KOPT-K1 (cell line): Measurements from ENCODE around the gene AHNAK.

Experiments
- H3K27ac ChIP-seq: fragments of 200-600 bp; sonication (generic); 2 replicates; pipeline ENCODE4 v1.5.1; 2016; ENCODE audit warnings: antibody characterized with exemption, mild to moderate bottlenecking, low read depth, low read length; ENCODE audit not compliant: poor library complexity, severe bottlenecking
- H3K36me3 ChIP-seq: fragments of 200-600 bp; sonication (generic); 2 replicates; pipeline ENCODE4 v1.5.1; 2017; ENCODE audit warnings: antibody characterized with exemption, mild to moderate bottlenecking, low read length, moderate library complexity; ENCODE audit not compliant: insufficient read depth
- H3K9me3 ChIP-seq: fragments of 200-600 bp; sonication (generic); 2 replicates; pipeline ENCODE4 v1.5.1; 2017; ENCODE audit warnings: antibody characterized with exemption, low read length, mild to moderate bottlenecking; ENCODE audit not compliant: insufficient read depth, poor library complexity, severe bottlenecking

The AHNAK gene

DNA sequence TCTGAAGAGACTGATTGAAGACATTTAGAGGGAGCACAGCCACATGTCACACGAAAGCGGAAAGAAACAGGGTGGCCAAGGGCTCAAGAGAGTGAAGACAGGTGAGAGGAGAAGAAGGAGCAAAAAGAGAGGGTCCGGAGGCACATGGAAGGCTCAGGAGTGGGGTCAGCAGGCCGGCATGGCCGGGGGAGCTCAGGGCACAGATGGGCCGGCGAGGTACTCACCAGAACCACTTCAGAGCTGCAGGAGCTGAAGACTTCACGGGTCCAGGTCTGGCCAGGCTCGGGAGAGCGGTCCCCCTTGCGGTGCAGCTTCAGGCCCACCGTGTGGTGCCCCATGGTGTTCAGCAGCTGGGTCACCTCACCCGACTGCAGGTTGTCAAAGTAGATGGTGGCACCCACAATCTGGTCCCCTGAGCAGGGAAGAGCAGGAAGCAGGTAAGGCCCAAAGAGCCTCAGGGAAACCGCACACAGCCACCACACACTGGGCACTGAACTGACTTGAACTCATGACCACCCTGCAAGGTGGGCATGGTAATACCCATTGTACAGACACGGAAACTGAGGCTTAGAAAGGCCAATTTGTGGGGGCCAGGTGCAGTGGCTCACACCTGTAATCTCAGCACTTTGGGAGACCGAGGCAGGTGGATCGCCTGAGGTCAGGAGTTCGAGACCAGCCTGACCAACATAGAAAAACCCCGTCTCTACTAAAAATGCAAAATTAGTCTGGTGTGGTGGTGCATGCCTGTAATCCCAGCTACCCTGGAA is 11.6 kb downstream of the AHNAK start:
- Histone ChIP-seq H3K27ac (no peak overlapping the region), H3K9me3 (no peaks in the 10 kb centered on the region), H3K36me3 (no peaks in the 10 kb centered on the region)

DNA sequence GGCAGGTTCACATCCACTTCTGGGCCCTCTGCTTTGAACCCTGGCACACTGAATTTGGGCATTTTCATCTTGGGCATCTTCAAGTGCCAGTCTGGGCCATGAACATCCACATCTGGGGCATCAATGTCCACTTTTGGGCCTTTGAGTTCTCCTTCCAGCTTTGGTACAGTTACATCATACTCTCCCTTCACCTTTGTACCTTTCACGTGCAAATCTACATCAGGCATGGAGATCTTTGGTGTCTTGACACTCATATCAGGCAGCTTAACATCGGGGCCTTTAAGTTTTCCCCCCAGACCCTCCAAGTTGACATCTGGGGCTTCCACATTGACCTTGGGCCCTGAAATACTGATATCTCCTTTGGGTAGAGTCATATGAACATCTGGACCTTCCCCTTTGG is 14.5 kb downstream of the AHNAK start:
- Histone ChIP-seq H3K27ac (no peak overlapping the region), H3K36me3 (no peaks in the 10 kb centered on the region), H3K9me3 (no peaks in the 10 kb centered on the region)

DNA sequence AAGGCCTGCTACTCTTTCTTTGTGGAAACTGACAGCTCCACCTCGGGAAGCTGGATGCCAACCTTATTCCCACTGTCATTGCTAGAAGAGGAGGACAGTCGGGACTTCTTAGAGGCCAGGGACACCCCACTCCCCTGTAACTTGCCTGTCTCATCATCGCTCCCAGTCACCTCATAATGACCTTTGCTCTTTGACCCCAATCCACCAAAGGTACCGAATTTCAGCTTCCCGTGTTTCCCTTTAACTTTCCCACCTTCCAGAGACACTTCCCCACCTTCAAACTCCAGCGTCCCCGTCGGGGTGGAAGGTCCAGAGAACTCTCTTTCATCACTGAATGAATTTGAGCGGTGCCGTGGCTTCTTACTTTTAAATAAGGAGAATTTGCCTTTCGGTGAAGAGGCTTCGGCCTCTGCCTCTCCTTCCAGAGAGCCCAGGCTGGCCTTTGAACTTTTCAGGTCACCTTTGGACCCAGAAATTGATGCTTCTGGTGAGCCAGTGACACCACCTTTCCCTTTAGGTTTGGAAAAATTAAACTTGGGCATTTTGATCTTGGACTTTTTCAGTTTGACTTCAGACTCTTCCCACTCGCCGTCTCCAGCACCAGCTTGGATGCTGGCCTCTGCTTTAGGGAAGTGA is 29.8 kb downstream of the AHNAK start:
- Histone ChIP-seq H3K9me3 (no peaks in the 10 kb centered on the region), H3K36me3 (no peaks in the 10 kb centered on the region), H3K27ac (no peak overlapping the region)

DNA sequence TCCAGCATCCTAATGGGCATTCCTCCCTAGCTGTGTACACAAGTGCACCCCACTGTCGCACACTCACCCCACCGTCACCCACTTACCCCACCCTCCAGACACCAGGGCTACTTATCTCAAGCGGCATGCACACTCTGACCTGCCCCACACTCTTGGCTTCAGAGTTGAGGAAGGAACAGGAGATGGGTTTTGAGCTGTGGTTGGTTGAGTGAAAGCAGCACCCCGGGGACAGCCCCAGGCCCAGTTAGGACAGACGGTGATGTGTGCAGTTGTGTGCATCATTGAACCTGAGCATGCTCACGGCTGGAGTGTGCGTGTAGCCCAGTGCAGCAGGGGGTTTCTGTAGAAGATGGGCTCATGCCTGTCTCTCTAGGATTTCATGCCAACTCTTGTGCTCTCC is 32.5 kb downstream of the AHNAK start:
- no peaks in the 10 kb centered on the region for H3K36me3 ChIP-seq
- H3K9me3 ChIP-seq = no peaks in the 10 kb centered on the region
- H3K27ac ChIP-seq = no peak overlapping the region

DNA sequence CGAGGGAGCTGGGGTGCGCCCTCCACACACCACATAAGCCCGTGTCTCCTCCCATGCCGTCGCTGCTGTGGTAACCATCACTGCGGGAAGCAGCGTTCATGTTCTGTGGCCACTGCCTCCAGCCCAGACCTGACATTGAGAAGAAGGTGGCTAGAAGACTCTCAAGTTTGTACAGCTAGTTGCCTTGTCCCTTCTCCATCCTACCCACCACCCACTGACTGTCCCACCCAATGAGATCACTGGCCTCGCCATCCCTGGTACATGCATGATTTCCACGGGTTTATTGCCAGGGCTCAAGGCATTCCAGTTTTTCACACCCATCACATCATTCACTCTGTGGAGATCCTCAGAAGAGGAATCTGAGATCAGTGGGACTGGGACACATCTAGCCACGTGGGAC is 33.0 kb downstream of the AHNAK start:
- no peaks in the 10 kb centered on the region for H3K9me3 ChIP-seq
- no peak overlapping the region for H3K27ac ChIP-seq
- no peaks in the 10 kb centered on the region for H3K36me3 ChIP-seq

DNA sequence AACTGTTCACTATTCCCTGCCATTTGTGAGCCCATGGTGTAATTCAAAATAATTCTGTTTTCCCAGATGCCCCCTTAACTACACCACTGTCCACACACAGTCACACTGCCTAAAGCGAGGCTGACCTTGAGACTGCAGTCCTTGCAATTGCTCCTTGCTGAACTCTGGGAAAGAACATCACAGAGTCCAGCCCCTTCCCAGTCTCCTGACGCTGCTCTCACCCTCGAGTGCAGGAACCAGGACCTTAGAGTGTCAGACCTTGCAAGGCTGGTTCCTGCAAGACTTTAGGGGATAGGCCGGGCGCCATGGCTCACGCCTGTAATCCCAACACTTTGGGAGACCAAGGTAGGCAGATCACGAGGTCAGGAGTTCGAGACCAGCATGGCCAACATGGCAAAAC is 33.6 kb downstream of the AHNAK start:
- no peak overlapping the region for H3K27ac ChIP-seq

DNA sequence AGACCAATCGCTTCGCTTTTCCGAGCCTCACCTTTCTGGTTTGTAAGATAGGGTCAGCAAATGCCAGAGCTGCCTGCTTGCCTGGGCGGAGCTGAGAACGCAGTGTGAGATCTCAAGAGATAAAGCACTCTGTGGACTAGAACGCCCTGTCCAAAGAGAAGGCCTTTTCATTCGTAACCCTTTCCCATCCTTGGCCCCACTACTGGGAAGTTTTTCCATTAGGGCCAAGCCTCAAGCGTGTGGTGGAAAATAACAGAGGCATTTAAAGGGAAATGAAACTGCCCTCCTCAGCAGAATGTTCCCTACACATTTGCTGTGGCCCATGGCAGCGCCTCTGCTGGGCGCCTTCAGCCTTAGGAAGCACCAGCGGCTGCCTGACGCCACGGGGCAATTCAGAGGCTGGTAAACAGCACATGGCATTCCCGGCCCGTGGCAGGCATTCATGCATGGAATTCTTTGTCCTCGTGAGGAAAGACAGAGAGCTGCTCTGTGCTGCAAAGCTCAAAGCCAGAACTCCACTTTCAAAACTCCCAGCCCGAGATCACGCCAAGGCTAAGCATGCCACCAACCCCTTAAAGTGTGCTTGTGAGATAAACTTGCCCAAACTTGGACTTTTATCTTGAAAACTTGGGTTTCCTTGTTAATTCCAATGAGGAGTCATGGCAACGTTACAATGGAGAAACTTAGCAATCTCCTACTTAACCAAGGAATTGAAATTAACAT is 38.1 kb downstream of the AHNAK start:
- Histone ChIP-seq H3K9me3 (no peaks in the 10 kb centered on the region), H3K36me3 (no peaks in the 10 kb centered on the region), H3K27ac (no peak overlapping the region)

More for the DNA sequence above, 33.6 kb downstream of the AHNAK start:
- no peaks in the 10 kb centered on the region for H3K9me3 ChIP-seq
- no peaks in the 10 kb centered on the region for H3K36me3 ChIP-seq

DNA sequence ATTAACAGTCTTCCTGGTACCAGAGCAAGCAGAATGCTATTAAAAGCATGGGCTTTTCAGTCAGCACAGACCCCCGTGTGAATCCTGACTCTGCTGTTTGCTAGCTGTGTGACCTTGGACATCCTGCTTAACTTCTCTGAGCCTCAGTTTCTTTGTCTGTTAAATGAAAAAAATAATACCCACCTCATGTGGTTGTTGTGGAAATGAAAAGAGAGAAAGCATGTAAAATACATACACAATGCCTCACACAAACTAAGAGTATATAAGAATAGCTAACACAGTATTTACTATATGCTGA is 39.5 kb downstream of the AHNAK start:
- Histone ChIP-seq H3K9me3 (no peaks in the 10 kb centered on the region), H3K36me3 (no peaks in the 10 kb centered on the region), H3K27ac (no peak overlapping the region)

DNA sequence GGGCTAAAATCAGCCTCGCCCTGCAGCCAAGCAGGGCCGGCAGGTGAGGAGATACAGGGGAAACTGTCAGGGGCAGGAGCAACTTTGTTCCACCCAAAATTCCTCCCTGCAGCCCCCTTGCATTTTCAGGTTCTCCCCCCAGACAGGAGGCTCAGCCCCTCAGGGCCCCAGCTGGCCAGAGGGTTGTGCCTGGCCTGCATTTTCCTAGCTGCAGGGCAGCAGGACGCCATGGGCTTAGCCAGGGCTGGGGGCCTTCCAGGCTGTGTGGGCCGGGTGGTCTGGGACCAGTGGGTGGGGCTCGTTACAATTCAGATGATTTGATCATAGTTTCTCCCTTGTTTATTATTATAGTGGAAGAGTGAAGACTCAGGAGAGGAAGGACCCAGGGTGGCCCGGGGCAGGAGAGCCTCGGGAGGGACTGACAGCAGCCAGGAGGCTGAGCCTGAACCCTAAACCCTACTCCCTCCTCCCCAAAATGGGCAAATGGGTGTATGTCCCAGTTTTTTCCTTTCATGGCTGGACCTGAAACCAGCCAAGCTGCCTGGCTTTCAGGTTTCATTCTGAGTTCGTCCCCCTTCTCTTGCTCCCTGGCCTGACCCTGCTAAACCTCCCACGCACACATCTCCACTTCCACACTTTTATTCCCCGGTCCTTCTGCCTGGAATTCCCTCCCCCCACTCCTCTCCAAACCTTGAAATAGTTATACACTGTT is 40.0 kb downstream of the AHNAK start:
- no peak overlapping the region for H3K27ac ChIP-seq
- H3K9me3 ChIP-seq = no peaks in the 10 kb centered on the region
- no peaks in the 10 kb centered on the region for H3K36me3 ChIP-seq

DNA sequence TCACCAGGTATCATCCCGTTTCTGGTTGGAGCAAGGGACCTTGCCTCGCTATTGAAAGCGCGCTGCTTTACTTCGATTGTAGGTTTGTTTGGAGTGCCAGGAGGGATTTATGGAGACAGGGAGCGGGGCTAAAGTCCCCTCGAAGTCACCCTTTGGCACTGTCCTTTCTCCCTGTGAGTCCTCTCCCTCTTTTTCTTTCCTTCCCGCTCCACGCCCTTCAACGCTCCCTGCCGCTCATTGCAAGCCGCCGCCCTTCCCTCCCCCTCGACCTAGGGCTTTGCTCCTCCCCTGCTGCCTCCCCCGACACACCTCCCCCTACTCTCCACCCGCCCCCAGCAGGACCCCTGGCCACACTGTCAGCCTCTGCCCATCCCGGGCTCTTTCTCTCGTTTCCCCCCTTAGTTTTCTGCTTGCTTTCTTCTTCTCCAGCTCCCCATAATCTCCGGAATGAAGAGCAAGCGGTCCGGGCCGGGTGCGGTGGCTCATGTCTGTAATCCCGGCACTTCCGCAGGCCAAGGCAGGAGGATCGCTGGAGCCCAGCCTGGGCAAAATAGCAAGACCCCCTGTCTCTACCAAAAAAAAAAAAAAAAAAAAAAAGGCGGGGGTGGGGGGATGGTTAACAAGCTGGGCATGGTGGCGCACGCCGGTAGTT is 41.0 kb downstream of the AHNAK start:
- Histone ChIP-seq H3K36me3 (no peaks in the 10 kb centered on the region), H3K27ac (no peak overlapping the region), H3K9me3 (no peaks in the 10 kb centered on the region)

DNA sequence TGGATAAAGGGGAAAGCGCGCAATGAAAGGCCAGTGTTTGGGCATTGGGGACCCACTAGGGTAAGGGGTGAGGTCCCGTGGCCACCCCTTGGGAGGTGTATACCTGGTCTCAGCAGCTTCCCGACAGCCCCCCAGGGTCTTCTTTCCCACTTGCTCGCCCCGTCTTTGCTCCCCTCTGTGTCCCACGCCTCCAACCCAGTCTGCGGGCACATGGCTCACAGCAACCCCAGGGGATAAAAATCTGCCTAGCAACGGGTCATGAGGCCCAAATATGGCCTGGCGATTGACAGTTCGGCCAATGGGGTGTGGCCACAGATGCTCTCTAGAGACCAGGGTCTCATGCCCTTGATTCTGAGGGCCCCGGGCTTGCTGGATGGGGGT is 41.6 kb downstream of the AHNAK start:
- no peak overlapping the region for H3K27ac ChIP-seq
- no peaks in the 10 kb centered on the region for H3K36me3 ChIP-seq
- H3K9me3 ChIP-seq = no peaks in the 10 kb centered on the region

DNA sequence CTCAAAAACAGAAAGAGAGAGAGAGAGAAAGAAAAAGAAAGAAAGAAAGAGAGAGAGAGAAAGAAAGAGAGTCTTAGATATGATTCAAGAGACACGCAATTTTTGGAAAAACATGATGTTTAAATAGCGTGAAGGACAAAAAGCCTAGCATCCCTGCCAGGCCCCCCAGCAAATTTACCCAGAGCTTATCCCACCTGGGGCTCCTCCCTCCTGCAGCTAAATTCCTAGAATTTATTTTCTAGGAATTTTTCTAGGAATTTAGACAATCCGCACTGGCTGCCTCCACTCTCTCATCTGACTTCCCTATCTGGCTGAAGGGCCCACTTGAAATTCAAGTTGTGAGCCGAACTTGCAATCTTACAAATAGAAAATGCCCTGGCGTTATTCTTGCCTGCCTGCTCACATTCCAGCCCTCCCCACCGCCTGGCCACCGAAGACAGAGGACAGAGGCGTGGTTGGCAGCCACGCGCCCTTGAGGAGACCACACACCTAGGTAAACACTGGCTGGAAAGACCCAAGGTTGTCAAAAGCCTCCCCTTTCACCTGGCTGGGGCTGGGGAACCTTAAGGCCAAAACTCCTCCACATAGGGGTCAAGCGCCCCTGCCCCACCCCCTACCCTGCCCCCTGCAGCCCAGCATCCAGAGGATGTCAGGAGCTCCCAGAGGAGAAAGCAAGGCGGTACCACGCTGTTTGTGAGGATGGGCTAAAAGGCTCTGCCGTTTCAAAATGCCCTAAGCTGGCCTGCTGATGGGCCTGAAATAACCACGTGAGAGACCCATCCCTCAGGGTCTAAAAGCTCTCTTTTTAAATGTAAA is 42.2 kb downstream of the AHNAK start:
- H3K27ac ChIP-seq = no peak overlapping the region
- no peaks in the 10 kb centered on the region for H3K9me3 ChIP-seq
- no peaks in the 10 kb centered on the region for H3K36me3 ChIP-seq

DNA sequence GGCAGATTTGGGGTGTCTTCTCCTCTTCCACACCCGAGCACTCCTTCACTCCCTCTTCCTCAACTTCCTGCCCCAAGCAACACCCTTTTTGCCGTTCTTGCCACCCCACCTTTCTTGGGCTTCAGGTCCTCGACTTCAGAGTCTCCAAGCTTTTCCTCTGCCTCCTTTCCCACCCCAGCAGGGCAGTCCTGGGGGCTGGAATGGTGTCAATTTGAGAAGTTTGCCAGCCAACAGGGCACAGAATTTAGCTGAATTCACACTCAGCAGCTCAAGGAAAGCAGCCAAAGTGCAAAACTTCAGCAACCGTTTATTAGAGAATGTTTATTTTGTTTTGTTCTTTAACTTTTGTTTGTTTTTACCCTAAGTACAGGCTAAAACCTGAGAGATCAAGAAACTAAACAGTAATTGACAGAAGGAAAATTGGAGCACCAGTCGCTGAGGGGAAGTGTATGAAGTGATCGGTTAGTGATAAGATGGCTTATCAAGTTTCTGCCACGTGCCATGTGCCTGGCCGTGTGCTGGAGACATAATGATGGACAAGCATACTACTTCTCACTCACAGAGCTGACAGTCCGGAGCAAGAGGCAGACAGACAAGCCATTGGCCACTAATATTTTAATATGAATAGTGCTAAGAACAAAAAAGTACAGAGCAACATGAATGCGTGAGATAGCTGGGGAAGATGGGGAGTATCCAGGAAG is 44.4 kb downstream of the AHNAK start:
- no peak overlapping the region for H3K27ac ChIP-seq
- no peaks in the 10 kb centered on the region for H3K9me3 ChIP-seq
- H3K36me3 ChIP-seq = no peaks in the 10 kb centered on the region

DNA sequence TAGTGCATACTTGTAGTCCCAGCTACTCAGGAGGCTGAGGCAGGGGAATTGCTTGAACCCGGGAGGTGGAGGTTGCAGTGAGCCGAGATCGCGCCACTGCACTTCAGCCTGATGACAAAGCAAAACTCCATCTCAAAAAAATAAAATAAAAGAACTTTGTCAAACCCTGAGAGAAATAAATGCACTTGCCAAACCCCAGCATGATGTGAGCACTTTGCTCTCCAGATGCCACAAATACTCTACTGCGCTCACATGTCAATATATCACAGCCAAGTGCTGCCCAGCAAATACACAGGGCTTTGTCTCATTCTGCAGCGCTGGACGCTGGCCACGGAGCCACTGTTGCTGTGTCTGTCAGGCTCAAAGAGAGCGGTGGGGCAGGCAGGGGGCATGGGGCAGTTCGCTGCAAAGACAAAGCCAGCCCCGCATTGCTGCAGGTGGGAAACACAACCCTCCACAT is 45.1 kb downstream of the AHNAK start:
- Histone ChIP-seq H3K36me3 (no peaks in the 10 kb centered on the region), H3K9me3 (no peaks in the 10 kb centered on the region), H3K27ac (no peak overlapping the region)
